ENCODE results near the gene BLVRA.
"Not testable (repeated sequence)": the region's sequence is repeated elsewhere in the genome, so short reads cannot be mapped to it uniquely, and the experiment has no call there.

BLVRA gene

DNA sequence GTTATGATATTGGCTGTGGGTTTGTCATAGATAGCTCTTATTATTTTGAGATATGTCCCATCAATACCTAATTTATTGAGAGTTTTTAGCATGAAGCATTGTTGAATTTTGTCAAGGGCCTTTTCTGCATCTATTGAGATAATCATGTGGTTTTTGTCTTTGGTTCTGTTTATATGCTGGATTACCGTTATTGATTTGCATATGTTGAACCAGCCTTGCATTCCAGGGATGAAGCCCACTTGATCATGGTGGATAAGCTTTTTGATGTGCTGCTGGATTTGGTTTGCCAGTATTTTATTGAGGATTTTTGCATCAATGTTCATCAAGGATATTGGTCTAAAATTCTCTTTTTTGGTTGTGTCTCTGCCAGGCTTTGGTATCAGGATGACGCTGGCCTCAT, 16.8 kb downstream of the BLVRA start:
- not testable (repeated sequence) for H3K27me3 ChIP-seq (ENCODE audit: insufficient read depth, low read length); H3K4me3 ChIP-seq (ENCODE audit: low read length); H3K9me3 ChIP-seq (ENCODE audit: insufficient read depth, low read depth, low read length); H3K27ac ChIP-seq (ENCODE audit: low read length); H3K9ac ChIP-seq (ENCODE audit: low read depth, low read length); H3K4me1 ChIP-seq (ENCODE audit: insufficient read depth, low read length); H3K36me3 ChIP-seq (ENCODE audit: insufficient read depth, low read depth, low read length)

DNA sequence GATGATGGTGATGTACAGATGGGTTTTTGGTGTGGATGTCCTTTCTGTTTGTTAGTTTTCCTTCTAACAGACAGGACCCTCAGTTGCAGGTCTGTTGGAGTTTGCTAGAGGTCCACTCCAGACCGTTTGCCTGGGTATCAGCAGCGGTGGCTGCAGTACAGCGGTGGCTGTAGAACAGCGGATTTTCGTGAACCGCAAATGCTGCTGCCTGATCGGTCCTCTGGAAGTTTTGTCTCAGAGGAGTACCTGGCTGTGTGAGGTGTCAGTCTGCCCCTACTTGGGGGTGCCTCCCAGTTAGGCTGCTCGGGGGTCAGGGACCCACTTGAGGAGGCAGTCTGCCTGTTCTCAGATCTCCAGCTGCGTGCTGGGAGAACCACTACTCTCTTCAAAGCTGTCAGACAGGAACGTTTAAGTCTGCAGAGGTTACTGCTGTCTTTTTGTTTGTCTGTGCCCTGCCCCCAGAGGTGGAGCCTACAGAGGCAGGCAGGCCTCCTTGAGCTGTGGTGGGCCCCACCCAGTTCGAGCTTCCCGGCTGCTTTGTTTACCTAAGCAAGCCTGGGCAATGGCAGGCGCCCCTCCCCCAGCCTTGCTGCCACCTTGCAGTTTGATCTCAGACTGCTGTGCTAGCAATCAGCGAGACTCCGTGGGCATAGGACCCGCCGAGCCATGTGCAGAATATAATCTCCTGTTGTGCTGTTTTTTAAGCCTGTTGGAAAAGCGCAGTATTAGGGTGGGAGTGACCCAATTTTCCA, 20.0 kb downstream of the BLVRA start:
- not testable (repeated sequence) for H3K27me3 ChIP-seq (ENCODE audit: insufficient read depth, low read length); H3K27ac ChIP-seq (ENCODE audit: low read length); H3K4me3 ChIP-seq (ENCODE audit: low read length); H3K36me3 ChIP-seq (ENCODE audit: insufficient read depth, low read depth, low read length); H3K4me1 ChIP-seq (ENCODE audit: insufficient read depth, low read length); H3K9me3 ChIP-seq (ENCODE audit: insufficient read depth, low read depth, low read length); H3K9ac ChIP-seq (ENCODE audit: low read depth, low read length)

DNA sequence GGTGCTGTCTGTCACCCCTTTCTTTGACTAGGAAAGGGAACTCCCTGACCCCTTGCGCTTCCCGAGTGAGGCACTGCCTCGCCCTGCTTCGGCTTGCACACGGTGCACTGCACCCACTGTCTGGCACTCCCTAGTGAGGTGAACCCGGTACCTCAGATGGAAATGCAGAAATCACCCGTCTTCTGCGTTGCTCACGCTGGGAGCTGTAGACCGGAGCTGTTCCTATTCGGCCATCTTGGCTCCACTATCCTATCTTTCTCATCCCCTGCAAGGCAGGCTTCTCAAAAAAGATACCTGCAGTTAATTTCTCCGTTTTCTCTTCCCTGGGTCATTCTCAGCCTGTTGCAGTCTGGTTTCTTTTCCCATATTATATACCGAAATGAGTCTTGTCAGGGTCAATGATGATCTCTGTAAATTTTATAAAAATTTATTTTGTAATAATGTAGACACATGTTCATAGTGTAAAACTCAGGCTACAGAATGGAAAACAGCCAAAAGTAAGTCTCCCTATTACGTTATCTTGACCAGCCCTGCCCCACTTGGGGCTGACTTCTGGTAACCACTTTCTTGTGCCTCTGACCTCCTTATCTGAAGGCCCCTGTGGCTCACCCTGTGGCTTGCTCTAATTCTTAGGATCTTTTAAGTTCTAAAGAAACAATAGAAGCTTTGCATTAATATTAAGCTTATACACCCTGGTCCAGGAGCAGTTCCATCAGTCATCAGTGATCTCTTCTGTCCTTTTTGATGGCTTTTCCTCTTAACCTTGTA, 20.7 kb downstream of the BLVRA start:
- H3K9ac ChIP-seq (ENCODE audit: low read depth, low read length), result no peak overlapping the region
- H3K4me3 ChIP-seq (ENCODE audit: low read length), result no peak overlapping the region
- H3K4me1 ChIP-seq (ENCODE audit: insufficient read depth, low read length), result no peaks in the 10 kb centered on the region
- no peaks in the 10 kb centered on the region for H3K27me3 ChIP-seq (ENCODE audit: insufficient read depth, low read length)
- no peaks in the 10 kb centered on the region for H3K36me3 ChIP-seq (ENCODE audit: insufficient read depth, low read depth, low read length)
- no peak overlapping the region for H3K27ac ChIP-seq (ENCODE audit: low read length)
- H3K9me3 ChIP-seq (ENCODE audit: insufficient read depth, low read depth, low read length), result peaks cover 9% of the 10 kb centered on the region

DNA sequence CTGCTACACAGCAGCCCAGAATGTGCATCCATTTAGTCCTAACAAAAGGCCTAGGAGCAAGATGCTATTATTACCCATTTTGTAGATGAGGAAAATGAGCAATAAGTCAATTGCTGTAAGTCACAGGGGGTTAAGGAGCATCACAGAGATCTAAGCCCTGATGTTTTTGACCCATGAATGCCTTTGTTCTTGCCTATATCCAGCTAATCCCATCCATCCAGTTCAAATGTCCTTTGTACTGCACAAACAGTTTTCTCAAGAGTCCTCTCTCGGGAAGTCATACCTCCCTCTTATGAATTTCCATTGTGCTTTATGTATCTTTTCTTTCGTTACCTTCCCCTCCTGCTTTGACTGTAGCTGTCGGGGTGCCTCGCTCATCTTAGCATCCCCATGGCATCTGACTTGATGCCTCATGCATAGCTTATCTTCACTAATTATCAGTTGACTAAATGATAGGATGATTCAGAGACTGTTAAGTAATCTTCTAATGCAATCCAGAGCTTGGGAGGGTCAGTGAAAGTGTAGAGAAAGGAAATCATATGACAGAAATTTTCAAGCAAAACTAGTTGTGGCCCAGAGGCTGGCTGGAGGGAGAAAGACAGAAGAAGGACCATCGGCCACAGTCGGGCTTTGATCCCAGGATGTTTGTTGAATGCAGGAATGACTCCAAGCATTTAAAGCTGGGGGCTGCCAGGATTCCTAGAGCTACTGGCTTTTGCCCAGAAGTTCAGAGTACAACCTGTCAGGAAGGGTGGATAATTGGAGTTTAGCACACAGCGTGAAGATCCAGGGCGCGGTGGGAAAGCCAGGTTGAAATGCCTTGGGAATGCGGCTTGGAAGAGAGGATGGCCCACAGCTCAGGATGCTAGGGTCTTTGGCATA, 23.5 kb downstream of the BLVRA start:
- peaks cover 9% of the 10 kb centered on the region for H3K9me3 ChIP-seq (ENCODE audit: insufficient read depth, low read depth, low read length)
- H3K4me1 ChIP-seq (ENCODE audit: insufficient read depth, low read length), result no peaks in the 10 kb centered on the region
- H3K36me3 ChIP-seq (ENCODE audit: insufficient read depth, low read depth, low read length), result no peaks in the 10 kb centered on the region
- H3K4me3 ChIP-seq (ENCODE audit: low read length), result no peak overlapping the region
- H3K27me3 ChIP-seq (ENCODE audit: insufficient read depth, low read length), result no peaks in the 10 kb centered on the region
- H3K27ac ChIP-seq (ENCODE audit: low read length), result no peak overlapping the region
- H3K9ac ChIP-seq (ENCODE audit: low read depth, low read length), result no peak overlapping the region

DNA sequence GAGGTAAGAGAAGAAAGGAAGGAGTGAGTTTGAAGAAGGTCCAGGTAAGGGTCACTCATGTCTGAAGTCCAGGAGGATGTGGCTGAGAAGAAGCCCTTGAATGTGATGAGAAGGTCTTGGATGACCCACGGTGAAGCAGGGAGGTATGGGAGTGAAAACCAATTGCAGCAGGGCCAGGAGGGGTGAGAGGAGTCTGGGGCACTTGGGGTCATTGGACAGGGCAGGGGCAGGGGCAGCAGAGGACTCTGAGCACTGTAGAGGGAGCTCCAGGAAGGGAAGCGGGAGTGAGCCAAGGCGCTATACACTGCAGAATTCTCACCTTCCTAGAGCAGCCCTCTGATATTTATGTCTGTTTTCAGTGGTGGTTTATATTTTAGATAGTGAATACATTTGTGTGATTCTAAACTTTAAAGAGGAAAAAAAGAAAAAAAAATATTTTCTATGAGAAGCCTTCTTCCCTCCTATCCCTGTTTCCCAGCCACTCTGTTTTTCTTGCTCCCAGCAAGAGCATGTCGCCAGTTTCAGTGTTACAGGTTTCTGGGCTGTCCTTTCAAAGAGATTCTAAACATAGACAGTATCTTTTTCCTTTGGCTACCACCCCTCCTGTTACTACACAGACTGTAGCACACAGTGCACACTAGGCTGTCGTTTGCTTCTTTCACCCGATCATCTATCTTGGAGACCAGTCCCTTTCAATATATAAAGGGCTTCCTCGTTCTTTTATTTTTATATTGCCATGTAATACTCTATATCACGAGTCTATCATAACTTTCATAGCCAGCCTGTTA, 24.5 kb downstream of the BLVRA start:
- peaks cover 9% of the 10 kb centered on the region for H3K9me3 ChIP-seq (ENCODE audit: insufficient read depth, low read depth, low read length)
- no peak overlapping the region for H3K4me3 ChIP-seq (ENCODE audit: low read length)
- no peak overlapping the region for H3K27ac ChIP-seq (ENCODE audit: low read length)
- no peaks in the 10 kb centered on the region for H3K4me1 ChIP-seq (ENCODE audit: insufficient read depth, low read length)
- H3K9ac ChIP-seq (ENCODE audit: low read depth, low read length), result no peak overlapping the region
- no peaks in the 10 kb centered on the region for H3K36me3 ChIP-seq (ENCODE audit: insufficient read depth, low read depth, low read length)
- H3K27me3 ChIP-seq (ENCODE audit: insufficient read depth, low read length), result no peaks in the 10 kb centered on the region

DNA sequence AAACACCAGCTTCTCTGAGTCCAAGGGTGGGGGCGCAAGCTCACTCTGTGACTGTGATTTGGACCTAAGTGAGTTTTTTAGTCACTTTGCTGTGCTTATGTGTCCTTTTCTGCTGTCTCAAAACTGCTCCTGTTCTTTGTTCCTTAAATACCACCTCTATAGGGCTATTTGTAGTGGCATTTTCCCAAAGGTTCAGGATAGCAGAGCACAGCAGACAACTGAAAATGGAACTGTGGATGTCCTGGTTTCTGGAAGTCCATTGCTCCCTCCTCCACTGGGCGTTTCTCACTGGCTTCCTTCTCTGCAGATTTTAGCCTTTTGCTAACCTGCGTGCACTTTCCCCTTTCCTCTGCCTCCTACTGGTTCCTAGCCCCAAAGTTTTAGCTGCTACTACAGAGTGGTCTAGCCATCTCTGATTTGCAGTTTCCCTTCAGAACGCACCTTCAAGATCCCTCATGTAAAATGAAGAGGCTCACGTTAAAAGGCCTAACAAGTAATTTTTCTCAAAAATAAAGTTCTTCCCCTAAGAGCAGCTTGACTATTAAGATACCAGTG, 25.6 kb downstream of the BLVRA start:
- Histone ChIP-seq H3K9ac (ENCODE audit: low read depth, low read length) (no peak overlapping the region), H3K27ac (ENCODE audit: low read length) (no peak overlapping the region), H3K36me3 (ENCODE audit: insufficient read depth, low read depth, low read length) (no peaks in the 10 kb centered on the region), H3K9me3 (ENCODE audit: insufficient read depth, low read depth, low read length) (peaks cover 5% of the 10 kb centered on the region; the same call in 1 of the 2 replicates), H3K4me1 (ENCODE audit: insufficient read depth, low read length) (no peaks in the 10 kb centered on the region), H3K4me3 (ENCODE audit: low read length) (no peak overlapping the region), H3K27me3 (ENCODE audit: insufficient read depth, low read length) (no peaks in the 10 kb centered on the region)

DNA sequence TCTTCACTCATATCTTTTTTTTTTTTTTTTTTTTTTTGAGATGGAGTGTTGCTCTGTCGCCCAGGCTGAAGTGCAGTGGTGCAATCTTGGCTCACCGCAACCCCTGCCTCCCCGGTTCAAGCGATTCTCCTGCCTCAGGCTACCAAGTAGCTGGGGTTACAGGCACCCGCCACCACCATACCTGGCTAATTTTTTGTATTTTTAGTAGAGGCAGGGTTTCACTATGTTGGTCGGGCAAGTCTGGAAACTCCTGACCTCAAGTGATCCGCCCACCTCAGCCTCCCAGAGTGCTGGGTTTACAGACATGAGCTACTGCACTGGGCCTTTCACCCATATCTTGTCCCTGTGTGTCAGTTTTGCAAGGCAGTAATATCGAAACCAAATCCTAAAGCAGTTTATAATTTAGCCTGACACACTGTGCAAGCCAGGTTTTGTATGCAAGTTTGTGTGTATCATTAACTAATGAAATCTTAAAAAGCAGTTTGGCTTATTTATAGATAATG, 26.2 kb downstream of the BLVRA start:
- H3K36me3 ChIP-seq (ENCODE audit: insufficient read depth, low read depth, low read length); H3K27ac ChIP-seq (ENCODE audit: low read length); H3K4me3 ChIP-seq (ENCODE audit: low read length); H3K9ac ChIP-seq (ENCODE audit: low read depth, low read length); H3K4me1 ChIP-seq (ENCODE audit: insufficient read depth, low read length); H3K27me3 ChIP-seq (ENCODE audit: insufficient read depth, low read length); H3K9me3 ChIP-seq (ENCODE audit: insufficient read depth, low read depth, low read length): not testable (repeated sequence)

DNA sequence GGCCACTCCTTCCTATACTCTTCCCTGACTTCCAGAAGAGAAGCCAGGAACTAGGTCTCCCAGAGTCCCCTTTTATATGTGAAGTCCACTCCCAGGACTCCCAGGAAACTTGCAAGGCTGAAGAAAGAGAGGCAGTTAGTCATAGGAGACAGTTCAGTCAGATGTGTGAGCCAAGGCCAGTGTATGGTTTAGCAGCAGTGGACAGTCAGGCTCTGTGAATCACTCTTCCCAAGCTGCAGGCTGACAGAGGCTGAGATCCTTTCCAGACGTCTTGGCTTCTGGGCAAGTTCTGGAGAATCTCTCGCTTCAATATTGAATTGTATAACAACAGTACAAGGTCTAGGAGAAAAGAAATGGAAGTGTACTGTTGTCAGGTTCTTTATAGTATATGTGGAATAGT, 26.9 kb downstream of the BLVRA start:
- H3K4me3 ChIP-seq (ENCODE audit: low read length), result no peak overlapping the region
- H3K9me3 ChIP-seq (ENCODE audit: insufficient read depth, low read depth, low read length), result no peaks in the 10 kb centered on the region
- no peak overlapping the region for H3K27ac ChIP-seq (ENCODE audit: low read length)
- H3K27me3 ChIP-seq (ENCODE audit: insufficient read depth, low read length), result no peaks in the 10 kb centered on the region
- no peak overlapping the region for H3K9ac ChIP-seq (ENCODE audit: low read depth, low read length)
- no peaks in the 10 kb centered on the region for H3K4me1 ChIP-seq (ENCODE audit: insufficient read depth, low read length)
- H3K36me3 ChIP-seq (ENCODE audit: insufficient read depth, low read depth, low read length), result no peaks in the 10 kb centered on the region

DNA sequence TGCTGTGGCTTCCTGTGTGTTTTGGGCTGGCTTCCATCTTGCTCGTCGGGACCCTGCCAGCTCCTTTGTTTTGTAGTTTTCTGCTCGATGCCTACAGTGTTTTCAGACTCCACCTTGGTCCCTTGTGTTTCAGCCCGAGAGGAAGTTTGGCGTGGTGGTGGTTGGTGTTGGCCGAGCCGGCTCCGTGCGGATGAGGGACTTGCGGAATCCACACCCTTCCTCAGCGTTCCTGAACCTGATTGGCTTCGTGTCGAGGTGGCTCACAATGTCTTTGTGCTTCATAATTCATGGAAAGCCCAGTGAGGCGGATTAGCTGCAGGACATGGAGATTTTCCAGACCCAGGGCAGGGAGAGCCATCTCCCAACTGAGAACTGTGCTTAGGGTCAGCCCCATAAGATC, 29.3 kb downstream of the BLVRA start:
- H3K4me1 ChIP-seq (ENCODE audit: insufficient read depth, low read length), result no peaks in the 10 kb centered on the region
- no peak overlapping the region for H3K4me3 ChIP-seq (ENCODE audit: low read length)
- peaks cover 6% of the 10 kb centered on the region; the same call in 1 of the 2 replicates for H3K36me3 ChIP-seq (ENCODE audit: insufficient read depth, low read depth, low read length)
- no peaks in the 10 kb centered on the region for H3K9me3 ChIP-seq (ENCODE audit: insufficient read depth, low read depth, low read length)
- no peak overlapping the region for H3K9ac ChIP-seq (ENCODE audit: low read depth, low read length)
- H3K27ac ChIP-seq (ENCODE audit: low read length), result no peak overlapping the region
- H3K27me3 ChIP-seq (ENCODE audit: insufficient read depth, low read length), result no peaks in the 10 kb centered on the region

DNA sequence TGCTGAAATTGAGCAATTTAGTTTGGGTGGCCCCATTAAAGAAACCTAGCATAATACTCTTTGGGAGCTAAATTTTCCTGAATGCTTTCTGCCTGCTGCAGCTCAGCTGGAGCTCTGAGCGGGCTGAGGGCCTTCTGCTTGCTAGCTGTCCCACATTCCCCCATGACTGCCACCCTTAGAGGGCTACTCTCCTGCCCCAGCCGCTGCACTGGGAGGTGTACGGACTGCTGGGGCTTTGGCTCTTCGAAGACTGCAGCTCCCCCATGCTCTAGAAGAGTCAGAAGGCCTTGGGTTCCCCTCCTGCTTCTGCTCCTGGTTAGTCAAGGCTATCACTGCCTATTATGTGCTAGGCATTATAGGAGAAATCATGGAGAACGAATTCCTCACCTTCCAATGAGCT, 31.5 kb downstream of the BLVRA start:
- Histone ChIP-seq H3K9me3 (ENCODE audit: insufficient read depth, low read depth, low read length) (no peaks in the 10 kb centered on the region), H3K27me3 (ENCODE audit: insufficient read depth, low read length) (no peaks in the 10 kb centered on the region), H3K36me3 (ENCODE audit: insufficient read depth, low read depth, low read length) (peaks cover 6% of the 10 kb centered on the region; the same call in 1 of the 2 replicates), H3K4me3 (ENCODE audit: low read length) (no peak overlapping the region), H3K27ac (ENCODE audit: low read length) (no peak overlapping the region), H3K4me1 (ENCODE audit: insufficient read depth, low read length) (no peaks in the 10 kb centered on the region), H3K9ac (ENCODE audit: low read depth, low read length) (no peak overlapping the region)

DNA sequence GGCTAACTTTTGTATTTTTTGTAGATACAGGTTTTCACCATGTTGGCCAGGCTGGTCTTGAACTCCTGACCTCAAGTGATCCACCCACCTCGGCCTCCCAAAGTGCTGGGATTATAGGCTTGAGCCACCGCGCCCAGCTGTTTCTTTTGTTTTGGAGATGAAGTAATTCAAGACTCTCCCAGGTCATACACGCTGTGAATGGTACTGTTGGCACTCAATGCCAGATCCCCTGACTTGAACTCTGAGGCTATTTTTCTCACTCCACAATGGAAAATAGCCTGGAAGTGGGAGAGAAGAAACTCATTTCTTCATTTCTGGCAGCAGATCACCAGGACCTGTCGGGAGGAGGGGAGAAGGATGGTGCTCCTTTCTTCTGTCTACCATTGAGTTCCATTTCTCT, 32.4 kb downstream of the BLVRA start:
- Histone ChIP-seq H3K4me3 (ENCODE audit: low read length) (no peak overlapping the region), H3K9me3 (ENCODE audit: insufficient read depth, low read depth, low read length) (no peaks in the 10 kb centered on the region), H3K27ac (ENCODE audit: low read length) (no peak overlapping the region), H3K4me1 (ENCODE audit: insufficient read depth, low read length) (no peaks in the 10 kb centered on the region), H3K36me3 (ENCODE audit: insufficient read depth, low read depth, low read length) (peaks cover 6% of the 10 kb centered on the region; the same call in 1 of the 2 replicates), H3K27me3 (ENCODE audit: insufficient read depth, low read length) (no peaks in the 10 kb centered on the region), H3K9ac (ENCODE audit: low read depth, low read length) (no peak overlapping the region)

Data from iPS-20b (cell line).